ENCODE measurements around the gene TLE4. TPM values are rescaled to one million over a fixed set of nuclear protein-coding genes. Genes with fewer than 3 reads are reported as not detected.

The TLE4 gene
- total and polyA plus RNA-seq, 2 donors (not counting 1 experiment from before 2014, with no cell fraction given), result 34.7 to 57.3 TPM

DNA sequence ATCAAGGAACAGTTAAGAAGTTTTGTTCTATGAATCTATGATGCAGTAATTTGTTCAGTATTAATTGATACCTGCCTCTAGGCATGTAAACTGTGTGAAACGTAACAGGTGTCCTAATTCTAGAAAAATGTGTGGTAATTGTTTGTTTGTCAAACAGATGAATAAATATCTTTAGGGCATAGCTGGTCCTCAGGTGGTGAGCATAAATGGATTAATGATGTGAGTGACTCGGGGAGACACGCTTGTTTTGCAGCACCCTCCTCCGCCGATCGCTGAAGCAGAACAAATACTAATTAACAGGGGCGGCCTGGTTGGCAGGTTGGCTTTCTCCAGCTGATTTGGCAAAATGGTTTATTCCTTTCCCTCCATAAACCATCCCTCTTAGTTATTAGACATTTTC, 88.8 kb downstream of the TLE4 start:
- Histone ChIP-seq H3K9me3 (ENCODE audit: control extremely low read depth in 1 of 3, control insufficient read depth in 2 of 3, insufficient read depth in 1 of 3, low read length in 2 of 3) (no peaks in the 10 kb centered on the region), H3K27ac (ENCODE audit: low read length in 2 of 2) (no peak overlapping the region), H3K4me2 (replicated peaks; ENCODE audit: low read depth, low read length, poor library complexity, severe bottlenecking) (no peak overlapping the region), H3K36me3 (replicated peaks in 1 of 2; ENCODE audit: control extremely low read depth in 1 of 2, control insufficient read depth in 1 of 2, extremely low read depth in 1 of 2, insufficient read depth in 2 of 2, low read length in 1 of 2) (peaks cover 0 to 3% of the 10 kb centered on the region in 2 experiments), H3K4me3 (ENCODE audit: control extremely low read depth in 1 of 5, extremely low read depth in 1 of 5, insufficient read depth in 1 of 5, low read depth in 2 of 5, low read length in 4 of 5) (no peak overlapping the region), H3K27me3 (replicated peaks in 1 of 4; ENCODE audit: control extremely low read depth in 1 of 4, control insufficient read depth in 3 of 4, insufficient read depth in 4 of 4, low read length in 3 of 4) (no peaks in the 10 kb centered on the region), H3K79me2 (ENCODE audit: control insufficient read depth, insufficient read depth, low read length) (peaks cover 4% of the 10 kb centered on the region), H3K9ac (ENCODE audit: low read length) (no peak overlapping the region), H4K20me1 (ENCODE audit: control insufficient read depth, insufficient read depth, low read length, poor library complexity, severe bottlenecking) (peaks cover 3% of the 10 kb centered on the region), H3K4me1 (ENCODE audit: control insufficient read depth in 2 of 2, insufficient read depth in 2 of 2, low read length in 2 of 2) (peaks cover 2 to 3% of the 10 kb centered on the region in 2 donors), H2AFZ (ENCODE audit: insufficient read depth, low read depth, low read length, poor library complexity, severe bottlenecking) (no peak overlapping the region)
- Mint-ChIP-seq H3K4me3 (no peak overlapping the region), H3K4me1 (peaks cover 30% of the 10 kb centered on the region), H3K27ac (no peak overlapping the region), H3K9me3 (ENCODE audit: insufficient read depth) (no peaks in the 10 kb centered on the region), H3K27me3 (no peaks in the 10 kb centered on the region)
- TF ChIP-seq EZH2 (IDR thresholded peaks at IDR 0.05; ENCODE audit: borderline replicate concordance, insufficient read depth, low read depth, low read length, poor library complexity, severe bottlenecking), result no peak
- TF ChIP-seq, protein P1, sequence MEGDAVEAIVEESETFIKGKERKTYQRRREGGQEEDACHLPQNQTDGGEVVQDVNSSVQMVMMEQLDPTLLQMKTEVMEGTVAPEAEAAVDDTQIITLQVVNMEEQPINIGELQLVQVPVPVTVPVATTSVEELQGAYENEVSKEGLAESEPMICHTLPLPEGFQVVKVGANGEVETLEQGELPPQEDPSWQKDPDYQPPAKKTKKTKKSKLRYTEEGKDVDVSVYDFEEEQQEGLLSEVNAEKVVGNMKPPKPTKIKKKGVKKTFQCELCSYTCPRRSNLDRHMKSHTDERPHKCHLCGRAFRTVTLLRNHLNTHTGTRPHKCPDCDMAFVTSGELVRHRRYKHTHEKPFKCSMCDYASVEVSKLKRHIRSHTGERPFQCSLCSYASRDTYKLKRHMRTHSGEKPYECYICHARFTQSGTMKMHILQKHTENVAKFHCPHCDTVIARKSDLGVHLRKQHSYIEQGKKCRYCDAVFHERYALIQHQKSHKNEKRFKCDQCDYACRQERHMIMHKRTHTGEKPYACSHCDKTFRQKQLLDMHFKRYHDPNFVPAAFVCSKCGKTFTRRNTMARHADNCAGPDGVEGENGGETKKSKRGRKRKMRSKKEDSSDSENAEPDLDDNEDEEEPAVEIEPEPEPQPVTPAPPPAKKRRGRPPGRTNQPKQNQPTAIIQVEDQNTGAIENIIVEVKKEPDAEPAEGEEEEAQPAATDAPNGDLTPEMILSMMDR (IDR thresholded peaks at IDR 0.05), result no peak
- ATAC-seq (ENCODE audit: low read depth) (no peak), DNase-seq (no peak)
- CTCF ChIA-PET, result no interaction called here
- WGBS (ENCODE audit: insufficient coverage), result 100% methylated on average over 1 of the region's 7 CpGs
- POLR2A ChIA-PET, result no interaction called here
- intact Hi-C loops (cut with micrococcal nuclease), result no loop called here

DNA sequence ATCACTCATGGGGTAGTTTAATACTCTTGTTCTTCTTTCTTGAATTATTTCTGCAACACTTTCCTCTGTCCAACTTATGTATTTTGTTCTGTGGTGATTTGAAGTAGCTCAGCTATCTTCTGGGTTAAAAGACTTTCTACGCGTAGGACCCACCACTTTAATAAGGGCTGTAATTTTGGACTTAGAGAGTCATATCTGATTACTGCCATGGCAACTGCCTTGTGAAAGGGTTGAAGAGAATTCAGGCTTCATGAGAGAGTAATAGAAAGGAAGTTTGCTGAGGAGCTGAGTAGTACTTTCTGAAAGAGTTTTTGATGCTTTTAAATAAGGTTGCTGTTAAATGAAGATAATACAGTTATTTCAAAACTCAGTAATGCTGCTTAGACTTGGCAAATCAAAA, 89.5 kb downstream of the TLE4 start:
- H4K20me1 ChIP-seq (ENCODE audit: control insufficient read depth, insufficient read depth, low read length, poor library complexity, severe bottlenecking), result peaks cover 3% of the 10 kb centered on the region
- ChIA-PET POLR2A (no interaction called here), CTCF (no interaction called here)
- H3K4me3 Mint-ChIP-seq, result no peak overlapping the region
- H3K9me3 ChIP-seq (ENCODE audit: control extremely low read depth in 1 of 3, control insufficient read depth in 2 of 3, insufficient read depth in 1 of 3, low read length in 2 of 3), result no peaks in the 10 kb centered on the region
- H3K4me3 ChIP-seq (ENCODE audit: control extremely low read depth in 1 of 5, extremely low read depth in 1 of 5, insufficient read depth in 1 of 5, low read depth in 2 of 5, low read length in 4 of 5), result no peak overlapping the region
- H2AFZ ChIP-seq (ENCODE audit: insufficient read depth, low read depth, low read length, poor library complexity, severe bottlenecking), result no peak overlapping the region
- H3K4me1 Mint-ChIP-seq, result peaks cover 30% of the 10 kb centered on the region
- no peak for TF ChIP-seq EZH2 (IDR thresholded peaks at IDR 0.05; ENCODE audit: borderline replicate concordance, insufficient read depth, low read depth, low read length, poor library complexity, severe bottlenecking)
- TF ChIP-seq, protein P1 (IDR thresholded peaks at IDR 0.05), result no peak
- DNase-seq (no peak), ATAC-seq (ENCODE audit: low read depth) (no peak)
- intact Hi-C loops (cut with micrococcal nuclease), result no loop called here
- no peaks in the 10 kb centered on the region for H3K27me3 ChIP-seq (replicated peaks in 1 of 4; ENCODE audit: control extremely low read depth in 1 of 4, control insufficient read depth in 3 of 4, insufficient read depth in 4 of 4, low read length in 3 of 4)
- H3K36me3 ChIP-seq (replicated peaks in 1 of 2; ENCODE audit: control extremely low read depth in 1 of 2, control insufficient read depth in 1 of 2, extremely low read depth in 1 of 2, insufficient read depth in 2 of 2, low read length in 1 of 2), result peaks cover 0 to 3% of the 10 kb centered on the region in 2 experiments
- H3K4me1 ChIP-seq (ENCODE audit: control insufficient read depth in 2 of 2, insufficient read depth in 2 of 2, low read length in 2 of 2), result peaks cover 2 to 3% of the 10 kb centered on the region in 2 donors
- no CpG with 5 or more reads among the region's 2 CpGs for WGBS (ENCODE audit: insufficient coverage)
- no peaks in the 10 kb centered on the region for H3K27me3 Mint-ChIP-seq
- no peak overlapping the region for H3K27ac ChIP-seq (ENCODE audit: low read length in 2 of 2)
- no peak overlapping the region for H3K27ac Mint-ChIP-seq
- H3K4me2 ChIP-seq (replicated peaks; ENCODE audit: low read depth, low read length, poor library complexity, severe bottlenecking), result no peak overlapping the region
- H3K9ac ChIP-seq (ENCODE audit: low read length), result no peak overlapping the region
- peaks cover 4% of the 10 kb centered on the region for H3K79me2 ChIP-seq (ENCODE audit: control insufficient read depth, insufficient read depth, low read length)
- no peaks in the 10 kb centered on the region for H3K9me3 Mint-ChIP-seq (ENCODE audit: insufficient read depth)

All from B cell (primary cell).